ENCODE data around the gene LRRN4CL.

LRRN4CL gene

GRCh38 chr11:62728171-62728988 is 39.0 kb upstream of the LRRN4CL start, which contains the start of gene TTC9C:
TSS of gene TTC9C (plus strand) at chr11:62728486. CDS start at chr11:62728849, 363 bp downstream.
- peak; percentile 88 for DNase-seq
- peaks cover 12% of the 10 kb centered on the region for H3K36me3 ChIP-seq (replicated peaks; ENCODE audit: insufficient read depth, low read length)

GRCh38 chr11:62727872-62728170 is 38.5 kb upstream of the LRRN4CL start:
- no peak for TF ChIP-seq EZH2phosphoT487 (IDR thresholded peaks at IDR 0.05; ENCODE audit: low read length)
- no peak for TF ChIP-seq EZH2 (optimal IDR thresholded peaks at IDR 0.05; ENCODE audit: low read depth, low read length)
- no peak for TF ChIP-seq CTCF (IDR thresholded peaks at IDR 0.05; ENCODE audit: low read length)
- H2AFZ ChIP-seq (ENCODE audit: low read length) = peak overlapping the region; percentile 87
- H3F3A ChIP-seq (ENCODE audit: insufficient read depth, low read length) = peaks cover 25% of the 10 kb centered on the region
- H4K20me1 ChIP-seq (ENCODE audit: insufficient read depth, low read length) = peaks cover 10% of the 10 kb centered on the region; the same call in 1 of the 2 replicates
- H3K79me2 ChIP-seq (ENCODE audit: low read length) = peaks cover 79% of the 10 kb centered on the region
- peak; percentile 98 for DNase-seq
- peak overlapping the region; percentile 65 for H3K4me2 ChIP-seq (ENCODE audit: low read depth, low read length)
- H3K9me2 ChIP-seq (replicated peaks; ENCODE audit: insufficient read depth, low read length) = no peaks in the 10 kb centered on the region
- H3K4me1 ChIP-seq (ENCODE audit: low read length) = peaks cover 14% of the 10 kb centered on the region
- H3K4me3 ChIP-seq (ENCODE audit: low read length) = peak overlapping the region; percentile 93
- no peaks in the 10 kb centered on the region for H3K9me3 ChIP-seq (replicated peaks; ENCODE audit: insufficient read depth, low read length)
- peak overlapping the region; percentile 92 for H3K27ac ChIP-seq (ENCODE audit: low read length)
- H3K9ac ChIP-seq (ENCODE audit: low read length) = peak overlapping the region; percentile 92
- H3K27me3 ChIP-seq (replicated peaks; ENCODE audit: insufficient read depth, low read length) = no peaks in the 10 kb centered on the region
- H3K36me3 ChIP-seq (replicated peaks; ENCODE audit: insufficient read depth, low read length) = peaks cover 14% of the 10 kb centered on the region

More at GRCh38 chr11:62728171-62728988, 39.0 kb upstream of the LRRN4CL start, which contains the start of gene TTC9C:
- Histone ChIP-seq H3K27me3 (replicated peaks; ENCODE audit: insufficient read depth, low read length) (no peaks in the 10 kb centered on the region), H3K27ac (ENCODE audit: low read length) (peak within 1 kb of the TSS; percentile 92), H3K79me2 (ENCODE audit: low read length) (peaks cover 79% of the 10 kb centered on the region), H3K4me3 (ENCODE audit: low read length) (peak within 1 kb of the TSS; percentile 93), H4K20me1 (ENCODE audit: insufficient read depth, low read length) (peaks cover 10% of the 10 kb centered on the region; the same call in 1 of the 2 replicates), H3K9ac (ENCODE audit: low read length) (peak within 1 kb of the TSS; percentile 92), H2AFZ (ENCODE audit: low read length) (peak within 1 kb of the TSS; percentile 87), H3K9me2 (replicated peaks; ENCODE audit: insufficient read depth, low read length) (no peaks in the 10 kb centered on the region), H3K9me3 (replicated peaks; ENCODE audit: insufficient read depth, low read length) (no peaks in the 10 kb centered on the region), H3F3A (ENCODE audit: insufficient read depth, low read length) (peaks cover 25% of the 10 kb centered on the region), H3K4me2 (ENCODE audit: low read depth, low read length) (peak within 1 kb of the TSS; percentile 65), H3K4me1 (ENCODE audit: low read length) (peaks cover 14% of the 10 kb centered on the region)
- no peak for TF ChIP-seq EZH2phosphoT487 (IDR thresholded peaks at IDR 0.05; ENCODE audit: low read length)
- TF ChIP-seq CTCF (IDR thresholded peaks at IDR 0.05; ENCODE audit: low read length) = no peak
- no peak for TF ChIP-seq EZH2 (optimal IDR thresholded peaks at IDR 0.05; ENCODE audit: low read depth, low read length)

- Histone ChIP-seq H3K27me3 (replicated peaks; ENCODE audit: insufficient read depth, low read length) (no peaks in the 10 kb centered on the region), H3K27ac (ENCODE audit: low read length) (peak within 1 kb of the TSS; percentile 92), H3F3A (ENCODE audit: insufficient read depth, low read length) (peaks cover 29% of the 10 kb centered on the region), H3K9me2 (replicated peaks; ENCODE audit: insufficient read depth, low read length) (no peaks in the 10 kb centered on the region), H3K9me3 (replicated peaks; ENCODE audit: insufficient read depth, low read length) (no peaks in the 10 kb centered on the region), H3K36me3 (replicated peaks; ENCODE audit: insufficient read depth, low read length) (peaks cover 19% of the 10 kb centered on the region), H3K9ac (ENCODE audit: low read length) (peak within 1 kb of the TSS; percentile 92), H3K79me2 (ENCODE audit: low read length) (peaks cover 79% of the 10 kb centered on the region), H4K20me1 (ENCODE audit: insufficient read depth, low read length) (peaks cover 10% of the 10 kb centered on the region; the same call in 1 of the 2 replicates), H3K4me1 (ENCODE audit: low read length) (peaks cover 14% of the 10 kb centered on the region), H2AFZ (ENCODE audit: low read length) (peak within 1 kb of the TSS; percentile 87), H3K4me2 (ENCODE audit: low read depth, low read length) (peak within 1 kb of the TSS; percentile 89), H3K4me3 (ENCODE audit: low read length) (peak within 1 kb of the TSS; percentile 93)
- peak; percentile 100 for DNase-seq
- TF ChIP-seq EZH2 (optimal IDR thresholded peaks at IDR 0.05; ENCODE audit: low read depth, low read length) = no peak
- peak; percentile 7; the same call in 1 of the 2 replicates for TF ChIP-seq CTCF (IDR thresholded peaks at IDR 0.05; ENCODE audit: low read length)
- TF ChIP-seq EZH2phosphoT487 (IDR thresholded peaks at IDR 0.05; ENCODE audit: low read length) = no peak
Measured at GRCh38 chr11:62727165-62727871, 38.0 kb upstream of the LRRN4CL start, which contains the start of gene HNRNPUL2. TSS of gene HNRNPUL2 (minus strand) at chr11:62727457. CDS start at chr11:62727156, 301 bp downstream.

Measured in MM.1S (cell line).